ENCODE results near the gene BANP. TPM values are rescaled to one million over a fixed set of nuclear protein-coding genes. Genes with fewer than 3 reads are reported as not detected.
"Not testable (repeated sequence)": the region's sequence is repeated elsewhere in the genome, so short reads cannot be mapped to it uniquely, and the experiment has no call there.

Gene BANP
- 34.3 TPM for total RNA-seq

GRCh38 chr16:87950765-87951551 is at the start of gene BANP:
Gene BANP, plus strand, starts transcription at chr16:87951434. Its CDS starts 23,682 bp downstream, at chr16:87975116.
- peak; percentile 96 for DNase-seq

- DNase-seq, result not testable (repeated sequence)
Measured at GRCh38 chr16:87904963-87905362, 46.3 kb upstream of the BANP start.

- not testable (repeated sequence) for DNase-seq
Measured at GRCh38 chr16:87905521-87905920, 45.7 kb upstream of the BANP start.

GRCh38 chr16:87908101-87908500 is 43.1 kb upstream of the BANP start:
- DNase-seq, result not testable (repeated sequence)

- DNase-seq, result peak; percentile 67
Measured at GRCh38 chr16:87909203-87909935, 41.9 kb upstream of the BANP start.

GRCh38 chr16:87911106-87911763 is 40.0 kb upstream of the BANP start:
- not testable (repeated sequence) for DNase-seq

- DNase-seq, result not testable (repeated sequence)
Measured at GRCh38 chr16:87912691-87913090, 38.5 kb upstream of the BANP start.

GRCh38 chr16:87914021-87914725 is 37.1 kb upstream of the BANP start:
- not testable (repeated sequence) for DNase-seq

- DNase-seq, result no peak
Measured at GRCh38 chr16:87914812-87915211, 36.4 kb upstream of the BANP start.

GRCh38 chr16:87917503-87917902 is 33.7 kb upstream of the BANP start:
- no peak for DNase-seq

- DNase-seq, result no peak
Measured at GRCh38 chr16:87918338-87918737, 32.9 kb upstream of the BANP start.

GRCh38 chr16:87918866-87919680 is 32.2 kb upstream of the BANP start:
- DNase-seq, result no peak

- DNase-seq, result no peak
Measured at GRCh38 chr16:87919681-87919994, 31.6 kb upstream of the BANP start.

GRCh38 chr16:87921236-87921773 is 29.9 kb upstream of the BANP start:
- no peak for DNase-seq

- no peak for DNase-seq
Measured at GRCh38 chr16:87922250-87922871, 28.9 kb upstream of the BANP start.

GRCh38 chr16:87924041-87924810 is 27.0 kb upstream of the BANP start:
- DNase-seq, result no peak

GRCh38 chr16:87924811-87925670 is 26.2 kb upstream of the BANP start:
- DNase-seq, result no peak

- no peak for DNase-seq
Measured at GRCh38 chr16:87926246-87927194, 24.7 kb upstream of the BANP start.

Measured in occipital lobe (tissue), 2 donors.